WTC11 (cell line): Measurements from ENCODE around the gene MLYCD. TPM values are rescaled to one million over a fixed set of nuclear protein-coding genes. Genes with fewer than 3 reads are reported as not detected.
A peak's percentile ranks its signal among the peaks of the same experiment; 100 is the strongest.

ENCODE experiments used
- ATAC-seq: fragments of 200-7000 bp; cut with Tn5 transposase; 2 replicates; pipeline ENCODE4 v1.10.0; 2021; ENCODE audit warnings: mild to moderate bottlenecking, moderate library complexity
- Bru-seq: library from RNA; stranded (reverse); fragments of 400-500 nt; gene quantifications from one replicate; lab custom pipeline; 2021; lab: Mats Ljungman, UMichigan
- CTCF ChIA-PET: fragments of 300-600 bp; sonication (Branson Sonifier 250); formaldehyde crosslinking; loops from one replicate; lab custom pipeline; 2021; ENCODE audit warnings: antibody characterized with exemption; lab: Charles Lee
- POLR2A ChIA-PET: fragments of 350-600 bp; sonication (Branson Sonifier 250); formaldehyde crosslinking; loops from one replicate; lab custom pipeline; 2021; ENCODE audit warnings: antibody characterized with exemption; lab: Charles Lee
- DNase-seq: peaks from one replicate; pipeline ENCODE4 v3.0.0; 2021; ENCODE audit warnings: low spot score
- H3K27ac Mint-ChIP-seq: 2 replicates; pipeline ENCODE4 v1.8.0; 2021; ENCODE audit warnings: mixed read lengths
- H3K27me3 Mint-ChIP-seq: 2 replicates; pipeline ENCODE4 v1.8.0; 2021; ENCODE audit warnings: low read depth, mild to moderate bottlenecking, moderate library complexity, mixed read lengths
- H3K36me3 Mint-ChIP-seq: 2 replicates; pipeline ENCODE4 v1.8.0; 2021; ENCODE audit warnings: mixed read lengths
- H3K4me1 Mint-ChIP-seq: 2 replicates; pipeline ENCODE4 v1.8.0; 2022; ENCODE audit warnings: mixed read lengths
- H3K4me3 Mint-ChIP-seq: 2 replicates; pipeline ENCODE4 v1.8.0; 2021; ENCODE audit warnings: mild to moderate bottlenecking, moderate library complexity, mixed read lengths
- H3K9me3 Mint-ChIP-seq: 2 replicates; pipeline ENCODE4 v1.8.0; 2021; ENCODE audit warnings: mixed read lengths
- ATF1 ChIP-seq: sonication (generic); formaldehyde crosslinking; IDR thresholded peaks from 2 replicates; pipeline ENCODE4 v1.8.1; 2023; ENCODE audit warnings: mild to moderate bottlenecking, moderate library complexity, missing genetic modification reagents
- CREM ChIP-seq: sonication (generic); formaldehyde crosslinking; IDR thresholded peaks from 2 replicates; pipeline ENCODE4 v1.8.1; 2022; ENCODE audit warnings: mild to moderate bottlenecking, missing genetic modification reagents, moderate library complexity
- ERG ChIP-seq: fragments of 250-450 bp; sonication (Bioruptor Pico); IDR thresholded peaks from 2 replicates; pipeline ENCODE4 v1.8.0; 2021; ENCODE audit warnings: mild to moderate bottlenecking
- ETV6 ChIP-seq: sonication (generic); formaldehyde crosslinking; IDR thresholded peaks from 2 replicates; pipeline ENCODE4 v1.8.1; 2022; ENCODE audit warnings: mild to moderate bottlenecking, missing genetic modification reagents
- FOXK1 ChIP-seq: sonication (generic); formaldehyde crosslinking; IDR thresholded peaks from 2 replicates; pipeline ENCODE4 v1.8.0; 2022; ENCODE audit warnings: mild to moderate bottlenecking, moderate library complexity, missing genetic modification reagents
- KAT7 ChIP-seq: sonication (generic); formaldehyde crosslinking; IDR thresholded peaks from 2 replicates; pipeline ENCODE4 v1.8.1; 2023; ENCODE audit warnings: missing genetic modification reagents, mild to moderate bottlenecking, borderline replicate concordance
- MAX ChIP-seq: sonication (generic); formaldehyde crosslinking; IDR thresholded peaks from 2 replicates; pipeline ENCODE4 v1.8.0; 2022; ENCODE audit warnings: mild to moderate bottlenecking, missing genetic modification reagents
- NFYB ChIP-seq: sonication (generic); formaldehyde crosslinking; conservative IDR thresholded peaks from 2 replicates; pipeline ENCODE4 v1.8.0; 2022; ENCODE audit warnings: low read depth, missing genetic modification reagents
- PRDM15 ChIP-seq: sonication (generic); formaldehyde crosslinking; IDR thresholded peaks from 2 replicates; pipeline ENCODE4 v1.8.0; 2022; ENCODE audit warnings: missing genetic modification reagents
- PREB ChIP-seq: sonication (generic); formaldehyde crosslinking; IDR thresholded peaks from 2 replicates; pipeline ENCODE4 v1.8.1; 2022; ENCODE audit warnings: mild to moderate bottlenecking, missing genetic modification reagents, moderate library complexity, borderline replicate concordance
- SOX15 ChIP-seq: fragments of 250-450 bp; sonication (Bioruptor Pico); IDR thresholded peaks from 2 replicates; pipeline ENCODE4 v1.9.0; 2021; ENCODE audit warnings: mild to moderate bottlenecking
- SP1 ChIP-seq: sonication (generic); formaldehyde crosslinking; conservative IDR thresholded peaks from 2 replicates; pipeline ENCODE4 v1.8.1; 2022; ENCODE audit warnings: missing genetic modification reagents
- TEAD4 ChIP-seq: sonication (generic); formaldehyde crosslinking; IDR thresholded peaks from 2 replicates; pipeline ENCODE4 v1.8.0; 2022; ENCODE audit warnings: mild to moderate bottlenecking, missing genetic modification reagents
- USF1 ChIP-seq: sonication (generic); formaldehyde crosslinking; IDR thresholded peaks from 2 replicates; pipeline ENCODE4 v1.8.0; 2022; ENCODE audit warnings: mild to moderate bottlenecking, missing genetic modification reagents
- USF2 ChIP-seq: sonication (generic); formaldehyde crosslinking; IDR thresholded peaks from 2 replicates; pipeline ENCODE4 v1.8.1; 2023; ENCODE audit warnings: mild to moderate bottlenecking, missing genetic modification reagents, moderate library complexity
- ZNF416 ChIP-seq: fragments of 250-450 bp; sonication (Bioruptor Pico); IDR thresholded peaks from 2 replicates; pipeline ENCODE4 v1.9.0; 2021; ENCODE audit warnings: mild to moderate bottlenecking, inconsistent platforms
- long read RNA-seq, 3 experiments: library from RNA in 1 of 3; library from capped mRNA in 1 of 3; library from polyadenylated mRNA in 1 of 3; unstranded in 2 of 3; stranded (forward) in 1 of 3; transcript quantifications; one replicate each; pipeline ENCODE4 v2.0.0, GENCODE V29; 2021
- total RNA-seq: library from RNA; stranded (reverse); gene quantifications from 3 replicates; pipeline ENCODE4 v1.2.3, GENCODE V29; 2021

The MLYCD gene
- total RNA-seq (5.9 to 6.3 TPM (median 6.1 TPM) in 3 replicates), Bru-seq, nascent RNA (percentile 76 among the genes with signal in this experiment)
- long read RNA-seq, experiment 1, full-length matches to known transcripts: 43 of 60 reads
- long read RNA-seq, experiment 1, partial matches to known transcripts: 3 of 60 reads
- long read RNA-seq, experiment 1, other reads (novel, unspliced or antisense): 14 of 60 reads
- long read RNA-seq, experiment 2, full-length matches to known transcripts: 16 of 18 reads
- long read RNA-seq, experiment 2, partial matches to known transcripts: 1 of 18 reads
- long read RNA-seq, experiment 2, other reads (novel, unspliced or antisense): 1 of 18 reads
- long read RNA-seq, experiment 3: 0 reads

- ATAC-seq (peak; percentile 90), DNase-seq (peak; percentile 83)
- Mint-ChIP-seq H3K4me1 (peaks cover 11% of the 10 kb centered on the region), H3K9me3 (no peaks in the 10 kb centered on the region), H3K4me3 (peak within 1 kb of the TSS; percentile 85), H3K36me3 (no peaks in the 10 kb centered on the region), H3K27ac (peak within 1 kb of the TSS; percentile 82), H3K27me3 (peaks cover 2% of the 10 kb centered on the region; the same call in 1 of the 2 replicates)
- POLR2A ChIA-PET: interaction anchor here (0.9 kb wide), 1 partner anchor 38 kb away, joined by 3 read pairs; no protein-coding TSS in a partner anchor
- CTCF ChIA-PET: interaction anchor here (0.6 to 1.6 kb wide), 4 partner anchors 24 to 76 kb away, joined by 3 to 9 read pairs (median 4); no protein-coding TSS in a partner anchor
- TF ChIP-seq CREM (CRISPR knock-in tag): 0 out of 2 replicates have a peak, but pooled peaks have one; percentile 44
- TF ChIP-seq SP1: peak; percentile 56; the same call in 1 of the 2 replicates
- TF ChIP-seq ZNF416 (CRISPR knock-in tag): no peak
- no peak for TF ChIP-seq KAT7 (CRISPR knock-in tag)
- 0 out of 2 replicates have a peak, but pooled peaks have one; percentile 48 for TF ChIP-seq ETV6
- TF ChIP-seq NFYB (CRISPR knock-in tag): peak; percentile 78
- TF ChIP-seq FOXK1 (CRISPR knock-in tag): peak; percentile 43; the same call in 1 of the 2 replicates
- TF ChIP-seq ATF1 (CRISPR knock-in tag): no peak
- TF ChIP-seq MAX: 0 out of 2 replicates have a peak, but pooled peaks have one; percentile 40
- TF ChIP-seq ERG: no peak
Observed at GRCh38 chr16:83898463-83899271, at the start of gene MLYCD. Gene MLYCD (plus strand): TSS chr16:83899115. CDS start chr16:83899145, 30 bp downstream.

GRCh38 chr16:83849421-83849820 lies 49.5 kb upstream of the MLYCD start:
- H3K27ac Mint-ChIP-seq: peak overlapping the region; percentile 84; the same call in 1 of the 2 replicates

GRCh38 chr16:83850947-83851346 lies 48.0 kb upstream of the MLYCD start:
- TF ChIP-seq PREB (CRISPR knock-in tag): no peak
- no peak for TF ChIP-seq KAT7 (CRISPR knock-in tag)
- no peak for TF ChIP-seq PRDM15
- no peak for TF ChIP-seq TEAD4 (CRISPR knock-in tag)
- no peak for TF ChIP-seq NFYB (CRISPR knock-in tag)
- no peak for TF ChIP-seq SOX15 (CRISPR knock-in tag)
- TF ChIP-seq, all 79 proteins: peak for 0
- DNase-seq: no peak
- Mint-ChIP-seq H3K27ac (no peak overlapping the region), H3K9me3 (0 out of 2 replicates have a peak, but pooled peaks cover 3% of the 10 kb centered on the region), H3K4me1 (peaks cover 59% of the 10 kb centered on the region), H3K4me3 (no peak overlapping the region), H3K27me3 (no peaks in the 10 kb centered on the region; the same call in 1 of the 2 replicates), H3K36me3 (no peaks in the 10 kb centered on the region)
- no peak for ATAC-seq
- ChIA-PET CTCF (interaction anchor here (0.8 kb wide), 1 partner anchor 36 kb away, joined by 3 read pairs; no protein-coding TSS in a partner anchor), POLR2A (no interaction called here)

More at GRCh38 chr16:83849421-83849820, 49.5 kb upstream of the MLYCD start:
- ChIA-PET CTCF (interaction anchor here (1.2 kb wide), 1 partner anchor 104 kb away, joined by 3 read pairs; no protein-coding TSS in a partner anchor), POLR2A (no interaction called here)
- ATAC-seq (no peak), DNase-seq (no peak)
- Mint-ChIP-seq H3K4me1 (peaks cover 60% of the 10 kb centered on the region), H3K4me3 (no peak overlapping the region), H3K9me3 (0 out of 2 replicates have a peak, but pooled peaks cover 3% of the 10 kb centered on the region), H3K27me3 (no peaks in the 10 kb centered on the region; the same call in 1 of the 2 replicates), H3K36me3 (no peaks in the 10 kb centered on the region)
- TF ChIP-seq USF1 (CRISPR knock-in tag) (no peak), USF2 (CRISPR knock-in tag) (peak; percentile 48)
